ENCODE data around the gene RBBP5. TPM values are rescaled to one million over a fixed set of nuclear protein-coding genes. Genes with fewer than 3 reads are reported as not detected.

Gene RBBP5
- total RNA-seq, 4 donors from 2014 or later: 8.6 to 13.3 (median 12.0) TPM

DNA sequence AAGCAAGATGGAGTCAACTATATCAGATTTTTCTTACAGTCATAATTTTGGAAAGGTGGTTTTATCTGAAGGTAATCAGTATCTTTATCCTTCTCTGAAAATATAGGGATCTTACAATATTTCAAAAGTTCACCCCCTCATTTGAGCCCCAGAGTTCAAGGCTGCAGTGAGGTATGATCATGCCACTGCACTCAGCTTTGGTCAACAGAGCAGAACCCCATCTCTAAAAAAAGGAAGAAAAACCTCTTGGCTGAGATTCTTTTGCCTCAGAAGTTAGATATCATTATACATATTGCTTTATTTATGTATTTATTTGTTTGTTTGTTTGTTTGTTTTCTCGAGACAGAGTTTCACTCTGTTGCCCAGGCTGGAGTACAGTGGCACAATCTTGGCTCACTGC is 11.5 kb upstream of the RBBP5 start:
- DNase-seq (ENCODE audit: extremely low spot score): no peak
- TF ChIP-seq CTCF (IDR thresholded peaks at IDR 0.05) (no peak), POLR2A (IDR thresholded peaks at IDR 0.05; ENCODE audit: low read depth) (no peak), POLR2AphosphoS5 (IDR thresholded peaks at IDR 0.05) (no peak), EP300 (IDR thresholded peaks at IDR 0.05) (no peak)
- Histone ChIP-seq H3K36me3 (no peaks in the 10 kb centered on the region), H3K27ac (replicated peaks in 1 of 4) (no peak overlapping the region), H3K4me1 (no peaks in the 10 kb centered on the region), H3K9me3 (no peaks in the 10 kb centered on the region), H3K27me3 (no peaks in the 10 kb centered on the region), H3K4me3 (no peak overlapping the region)
- intact Hi-C loops (cut with DNase I): loop anchor here (5.0 kb wide), 1 partner anchor 119 kb away; no protein-coding TSS in a partner anchor
- WGBS: 53% methylated on average over 1 of the region's 1 CpG

- no peaks in the 10 kb centered on the region for H3K4me1 ChIP-seq
- H3K27ac ChIP-seq (replicated peaks in 1 of 4): no peak overlapping the region
- no peaks in the 10 kb centered on the region for H3K9me3 ChIP-seq
- H3K27me3 ChIP-seq: no peaks in the 10 kb centered on the region
- TF ChIP-seq EP300 (IDR thresholded peaks at IDR 0.05): no peak
- no peaks in the 10 kb centered on the region for H3K36me3 ChIP-seq
- DNase-seq (ENCODE audit: extremely low spot score): no peak
- H3K4me3 ChIP-seq: no peak overlapping the region
- intact Hi-C loops (cut with DNase I): loop anchor here (5.0 kb wide), 1 partner anchor 123 kb away; no protein-coding TSS in a partner anchor
- WGBS: 90% methylated on average over 4 of the region's 4 CpGs
Observed at GRCh38 chr1:205129447-205130029, 7.8 kb upstream of the RBBP5 start.

GRCh38 chr1:205128050-205128449 is 6.3 kb upstream of the RBBP5 start:
- no peaks in the 10 kb centered on the region for H3K36me3 ChIP-seq
- no peaks in the 10 kb centered on the region for H3K27me3 ChIP-seq
- TF ChIP-seq EP300 (IDR thresholded peaks at IDR 0.05) (no peak), POLR2AphosphoS5 (IDR thresholded peaks at IDR 0.05) (no peak), CTCF (IDR thresholded peaks at IDR 0.05) (no peak), POLR2A (IDR thresholded peaks at IDR 0.05; ENCODE audit: low read depth) (no peak)
- H3K27ac ChIP-seq (replicated peaks in 1 of 4): no peak overlapping the region
- no peak overlapping the region for H3K4me3 ChIP-seq
- no peak for DNase-seq (ENCODE audit: extremely low spot score)
- H3K9me3 ChIP-seq: no peaks in the 10 kb centered on the region
- intact Hi-C loops (cut with DNase I): no loop called here
- peaks cover under 1 to 3% (median 1%) of the 10 kb centered on the region in 4 donors for H3K4me1 ChIP-seq
- 91% methylated on average over 2 of the region's 2 CpGs for WGBS

- no peak overlapping the region for H3K27ac ChIP-seq (replicated peaks in 1 of 4)
- no peaks in the 10 kb centered on the region for H3K36me3 ChIP-seq
- no peaks in the 10 kb centered on the region for H3K27me3 ChIP-seq
- intact Hi-C loops (cut with DNase I): no loop called here
- peaks cover 5 to 7% (median 6%) of the 10 kb centered on the region in 4 donors for H3K4me1 ChIP-seq
- H3K4me3 ChIP-seq: no peak overlapping the region
- DNase-seq (ENCODE audit: extremely low spot score): no peak
- 94% methylated on average over 3 of the region's 3 CpGs for WGBS
- TF ChIP-seq POLR2A (IDR thresholded peaks at IDR 0.05; ENCODE audit: low read depth) (no peak), EP300 (IDR thresholded peaks at IDR 0.05) (no peak), CTCF (IDR thresholded peaks at IDR 0.05) (no peak), POLR2AphosphoS5 (IDR thresholded peaks at IDR 0.05) (no peak)
- H3K9me3 ChIP-seq: no peaks in the 10 kb centered on the region
Observed at GRCh38 chr1:205127646-205128045, 5.9 kb upstream of the RBBP5 start.

GRCh38 chr1:205124726-205125125 is 2.9 kb upstream of the RBBP5 start:
- TF ChIP-seq EP300 (IDR thresholded peaks at IDR 0.05) (no peak), POLR2A (IDR thresholded peaks at IDR 0.05; ENCODE audit: low read depth) (no peak), CTCF (IDR thresholded peaks at IDR 0.05) (no peak)
- intact Hi-C loops (cut with DNase I): no loop called here
- peaks cover 21 to 28% (median 24%) of the 10 kb centered on the region in 4 donors for H3K4me1 ChIP-seq
- no peaks in the 10 kb centered on the region for H3K27me3 ChIP-seq
- H3K36me3 ChIP-seq: no peaks in the 10 kb centered on the region
- H3K27ac ChIP-seq (replicated peaks in 1 of 4): no peak overlapping the region
- DNase-seq (ENCODE audit: extremely low spot score): no peak
- no peak overlapping the region for H3K4me3 ChIP-seq
- H3K9me3 ChIP-seq: no peaks in the 10 kb centered on the region
- 85% methylated on average over 7 of the region's 7 CpGs for WGBS

Data from esophagus muscularis mucosa (tissue), 4 donors.